Stimulated activated CD8-positive, alpha-beta memory T cell treated with anti-CD3 and anti-CD28 coated beads, Interleukin-2, amount 100 ng/mL, for 48 hours (primary cell): ENCODE measurements around the gene SIGLEC7.
"Not testable (repeated sequence)": the region's sequence is repeated elsewhere in the genome, so short reads cannot be mapped to it uniquely, and the experiment has no call there.

Experiments
- DNase-seq, 2 donors: peaks; one replicate each; pipeline ENCODE4 v3.0.0-alpha.2; 2020; ENCODE audit warnings: low read depth in 2 of 2

Gene SIGLEC7

GRCh38 chr19:51138549-51138979 is 3.5 kb upstream of the SIGLEC7 start:
- no peak for DNase-seq

GRCh38 chr19:51139299-51140014 is 2.6 kb upstream of the SIGLEC7 start:
- DNase-seq: no peak

GRCh38 chr19:51140441-51140840 is 1.7 kb upstream of the SIGLEC7 start:
- DNase-seq: no peak

- DNase-seq: no peak
These were observed 920 bp upstream of the SIGLEC7 start for GRCh38 chr19:51141181-51141580.

GRCh38 chr19:51142809-51143475 is 841 bp downstream of the SIGLEC7 start:
- DNase-seq: not testable (repeated sequence)

GRCh38 chr19:51143486-51143885 is 1.4 kb downstream of the SIGLEC7 start:
- no peak for DNase-seq

- DNase-seq: no peak
These were observed 2.5 kb downstream of the SIGLEC7 start for GRCh38 chr19:51144482-51145045.

- DNase-seq: no peak
These were observed 3.9 kb downstream of the SIGLEC7 start for GRCh38 chr19:51145916-51146493.

GRCh38 chr19:51146751-51147150 is 4.7 kb downstream of the SIGLEC7 start:
- DNase-seq: no peak

- no peak for DNase-seq
These were observed 5.6 kb downstream of the SIGLEC7 start for GRCh38 chr19:51147663-51148062.

GRCh38 chr19:51148580-51148979 is 6.5 kb downstream of the SIGLEC7 start:
- DNase-seq: no peak

GRCh38 chr19:51150627-51151026 is 8.5 kb downstream of the SIGLEC7 start:
- no peak for DNase-seq

GRCh38 chr19:51156710-51157109 is 14.6 kb downstream of the SIGLEC7 start:
- DNase-seq: no peak

GRCh38 chr19:51157265-51157664 is 15.2 kb downstream of the SIGLEC7 start:
- no peak for DNase-seq

GRCh38 chr19:51158474-51159129 is 16.5 kb downstream of the SIGLEC7 start:
- peak; percentile 65 to 79 for DNase-seq

GRCh38 chr19:51159656-51160055 is 17.6 kb downstream of the SIGLEC7 start:
- no peak for DNase-seq

- no peak for DNase-seq
These were observed 19.2 kb downstream of the SIGLEC7 start for GRCh38 chr19:51161266-51161665.

GRCh38 chr19:51161867-51162496 is 19.9 kb downstream of the SIGLEC7 start:
- no peak for DNase-seq

GRCh38 chr19:51163257-51163656 is 21.2 kb downstream of the SIGLEC7 start:
- no peak for DNase-seq

GRCh38 chr19:51164215-51164614 is 22.1 kb downstream of the SIGLEC7 start:
- DNase-seq: no peak

GRCh38 chr19:51166846-51167490 is 24.9 kb downstream of the SIGLEC7 start:
- peak in 1 of 2 donors; percentile 3 for DNase-seq
